Activated naive CD4-positive, alpha-beta T cell treated with anti-CD3 and anti-CD28 coated beads for 36 hours (primary cell): Measurements from ENCODE around the gene AGBL3. TPM values are rescaled to one million over a fixed set of nuclear protein-coding genes. Genes with fewer than 3 reads are reported as not detected.

Experiments
- CTCF ChIA-PET: fragments of 350-600 bp; sonication (Branson Sonifier 250); formaldehyde crosslinking; loops from one replicate; lab custom pipeline; 2021; ENCODE audit warnings: antibody characterized with exemption; lab: Charles Lee
- DNase-seq: peaks from one replicate; pipeline ENCODE4 v3.0.0-alpha.2; 2020
- H3K27ac Mint-ChIP-seq: one replicate; pipeline ENCODE4 v1.8.0; 2021; ENCODE audit warnings: mild to moderate bottlenecking, mixed read lengths
- H3K27me3 Mint-ChIP-seq: one replicate; pipeline ENCODE4 v1.8.0; 2021; ENCODE audit warnings: low read depth, mixed read lengths
- H3K36me3 Mint-ChIP-seq: one replicate; pipeline ENCODE4 v1.8.0; 2021; ENCODE audit warnings: low read depth, mixed read lengths
- H3K4me1 Mint-ChIP-seq: one replicate; pipeline ENCODE4 v1.8.0; 2021; ENCODE audit warnings: low read depth, mixed read lengths
- H3K4me3 Mint-ChIP-seq: one replicate; pipeline ENCODE4 v1.8.0; 2021; ENCODE audit warnings: mild to moderate bottlenecking, moderate library complexity, mixed read lengths
- H3K9me3 Mint-ChIP-seq: one replicate; pipeline ENCODE4 v1.8.0; 2021; ENCODE audit warnings: mixed read lengths
- intact Hi-C: fragments of 100-400 bp; cut with micrococcal nuclease; formaldehyde crosslinking; loops from one replicate; pipeline ENCODE4 v1.15.1; 2023
- total RNA-seq, 2 experiments: library from RNA; stranded (reverse); gene quantifications; one replicate each; pipeline ENCODE4 v1.2.3, GENCODE V29; 2021

Gene AGBL3
- total RNA-seq, 2 experiments from 2014 or later, result 2.6 to 3.6 TPM

- peaks cover 23% of the 10 kb centered on the region for H3K9me3 Mint-ChIP-seq
- H3K36me3 Mint-ChIP-seq, result peaks cover 1% of the 10 kb centered on the region
- no peak overlapping the region for H3K4me3 Mint-ChIP-seq
- H3K27me3 Mint-ChIP-seq, result no peaks in the 10 kb centered on the region
- CTCF ChIA-PET, result no interaction called here
- H3K27ac Mint-ChIP-seq, result no peak overlapping the region
- intact Hi-C loops, result no loop called here
- H3K4me1 Mint-ChIP-seq, result no peaks in the 10 kb centered on the region
- DNase-seq, result no peak
These were observed 96.7 kb downstream of the AGBL3 start for GRCh38 chr7:135083005-135083404.

GRCh38 chr7:135088566-135088965, 102.3 kb downstream of the AGBL3 start:
- Mint-ChIP-seq H3K9me3 (peaks cover 33% of the 10 kb centered on the region), H3K27ac (no peak overlapping the region), H3K4me1 (no peaks in the 10 kb centered on the region), H3K4me3 (no peak overlapping the region), H3K36me3 (peaks cover 9% of the 10 kb centered on the region), H3K27me3 (no peaks in the 10 kb centered on the region)
- no peak for DNase-seq
- CTCF ChIA-PET, result interaction anchor here (0.5 kb wide), 1 partner anchor 97 kb away, joined by 4 read pairs; no protein-coding TSS in a partner anchor
- intact Hi-C loops, result no loop called here

DNA sequence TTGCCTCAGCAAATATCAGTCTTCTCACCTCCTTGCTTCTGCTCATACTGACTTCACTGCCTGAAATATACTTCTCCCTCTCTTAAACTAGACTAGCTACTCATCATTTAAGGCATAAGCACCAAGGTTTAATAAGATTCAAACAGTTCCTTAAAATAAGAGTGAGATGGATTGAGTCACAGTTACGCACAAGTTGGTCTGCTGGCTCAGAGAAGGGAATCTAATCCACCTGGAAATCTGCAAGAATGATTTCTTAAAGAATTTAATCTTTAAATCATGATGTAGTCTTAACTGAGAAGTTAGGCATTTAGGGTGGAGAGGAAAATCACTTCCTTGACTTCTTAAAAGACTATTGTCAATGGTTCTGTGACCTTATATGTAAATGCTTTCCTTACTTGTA, 105.4 kb downstream of the AGBL3 start:
- intact Hi-C loops, result no loop called here
- DNase-seq, result no peak
- CTCF ChIA-PET, result no interaction called here
- no peaks in the 10 kb centered on the region for H3K4me1 Mint-ChIP-seq
- no peak overlapping the region for H3K27ac Mint-ChIP-seq
- no peaks in the 10 kb centered on the region for H3K27me3 Mint-ChIP-seq
- H3K9me3 Mint-ChIP-seq, result peaks cover 17% of the 10 kb centered on the region
- no peak overlapping the region for H3K4me3 Mint-ChIP-seq
- H3K36me3 Mint-ChIP-seq, result peaks cover 12% of the 10 kb centered on the region

DNA sequence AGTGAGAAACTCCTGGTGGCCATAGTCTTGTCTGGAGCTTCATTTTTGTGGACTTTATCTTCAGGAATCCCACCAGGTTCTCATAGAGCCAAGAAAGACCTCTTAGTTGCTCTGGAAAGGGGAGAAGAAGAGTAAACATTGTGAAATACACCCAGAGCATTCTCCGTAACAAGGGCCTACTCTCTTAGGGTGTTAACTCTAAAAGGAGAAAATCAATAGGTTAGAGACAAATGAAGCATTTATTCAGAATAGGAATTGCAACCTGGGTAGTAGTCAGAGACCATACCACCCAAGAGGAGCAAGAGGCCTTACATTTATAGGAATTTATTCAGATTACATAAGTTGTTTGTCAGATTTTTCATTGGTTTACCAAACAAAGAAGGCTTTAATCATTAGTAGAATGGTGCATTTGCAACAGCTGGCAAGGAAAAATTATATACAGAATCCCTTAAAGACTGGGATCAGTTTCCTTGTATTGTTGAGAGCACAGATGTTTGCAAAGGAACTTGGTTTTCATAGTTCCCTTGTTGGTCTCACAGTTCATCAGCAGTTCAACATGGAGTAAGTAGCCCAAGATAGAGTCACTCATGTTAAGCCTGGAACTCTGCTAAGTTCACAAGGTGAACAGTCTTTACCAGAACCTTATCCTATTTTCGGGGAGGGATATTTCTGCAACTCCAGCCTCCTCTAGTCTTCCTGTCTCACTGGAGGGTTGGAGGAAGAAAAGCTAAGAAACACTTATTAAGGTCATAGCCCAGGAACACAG, 108.3 kb downstream of the AGBL3 start:
- intact Hi-C loops, result no loop called here
- H3K27ac Mint-ChIP-seq, result no peak overlapping the region
- CTCF ChIA-PET, result no interaction called here
- DNase-seq, result no peak
- H3K9me3 Mint-ChIP-seq, result no peaks in the 10 kb centered on the region
- peaks cover 8% of the 10 kb centered on the region for H3K36me3 Mint-ChIP-seq
- H3K4me3 Mint-ChIP-seq, result no peak overlapping the region
- no peaks in the 10 kb centered on the region for H3K27me3 Mint-ChIP-seq
- no peaks in the 10 kb centered on the region for H3K4me1 Mint-ChIP-seq

- Mint-ChIP-seq H3K4me1 (no peaks in the 10 kb centered on the region), H3K9me3 (no peaks in the 10 kb centered on the region), H3K36me3 (peaks cover 8% of the 10 kb centered on the region), H3K27me3 (no peaks in the 10 kb centered on the region), H3K4me3 (no peak overlapping the region), H3K27ac (no peak overlapping the region)
- intact Hi-C loops, result no loop called here
- no peak for DNase-seq
- CTCF ChIA-PET, result interaction anchor here (0.7 kb wide), 1 partner anchor 158 kb away, joined by 5 read pairs; no protein-coding TSS in a partner anchor
These were observed 109.1 kb downstream of the AGBL3 start for GRCh38 chr7:135095450-135095849.

DNA sequence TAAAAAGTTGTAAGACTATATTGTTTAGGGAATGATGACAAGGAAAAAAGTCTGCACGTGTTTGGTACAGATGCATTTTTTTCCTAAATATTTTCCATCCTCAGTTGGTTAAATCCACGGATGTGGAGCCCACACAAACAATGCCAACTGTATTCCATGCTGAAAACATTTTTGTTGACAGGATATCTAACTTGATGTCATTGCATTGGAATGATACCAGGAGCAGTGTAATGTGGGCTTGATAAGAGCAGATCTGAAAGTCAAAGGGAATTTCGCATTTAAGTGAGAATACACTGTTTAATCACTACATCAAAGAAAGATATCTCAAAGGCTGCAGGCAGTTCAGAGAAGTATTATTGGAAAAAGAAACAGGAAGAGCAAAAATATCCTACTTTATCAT, 112.1 kb downstream of the AGBL3 start:
- no peaks in the 10 kb centered on the region for H3K4me1 Mint-ChIP-seq
- H3K27ac Mint-ChIP-seq, result no peak overlapping the region
- no peak overlapping the region for H3K4me3 Mint-ChIP-seq
- CTCF ChIA-PET, result no interaction called here
- H3K36me3 Mint-ChIP-seq, result peaks cover 4% of the 10 kb centered on the region
- intact Hi-C loops, result no loop called here
- no peaks in the 10 kb centered on the region for H3K9me3 Mint-ChIP-seq
- H3K27me3 Mint-ChIP-seq, result no peaks in the 10 kb centered on the region
- no peak for DNase-seq

DNA sequence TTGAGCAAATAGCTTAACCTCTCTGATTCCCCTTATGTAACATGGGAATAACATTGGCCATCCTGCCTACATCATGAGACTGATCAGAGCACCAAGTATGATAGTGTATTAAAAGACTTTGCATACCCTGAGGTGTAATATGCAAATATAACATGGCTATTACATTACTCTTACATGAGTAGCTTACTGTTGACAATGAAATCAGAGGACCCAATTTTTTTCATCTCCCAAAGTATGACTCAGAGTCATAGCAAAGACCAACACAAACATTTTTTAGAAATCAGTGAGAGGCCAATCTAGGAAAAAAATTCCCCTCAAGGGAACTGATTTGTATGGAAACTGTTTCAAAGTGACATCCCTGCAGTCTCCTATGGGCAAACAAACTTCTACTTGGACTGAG, 114.5 kb downstream of the AGBL3 start:
- CTCF ChIA-PET, result no interaction called here
- no peak overlapping the region for H3K4me3 Mint-ChIP-seq
- no peaks in the 10 kb centered on the region for H3K4me1 Mint-ChIP-seq
- no peak for DNase-seq
- H3K36me3 Mint-ChIP-seq, result peaks cover 2% of the 10 kb centered on the region
- no peaks in the 10 kb centered on the region for H3K27me3 Mint-ChIP-seq
- intact Hi-C loops, result no loop called here
- H3K27ac Mint-ChIP-seq, result no peak overlapping the region
- H3K9me3 Mint-ChIP-seq, result peaks cover 3% of the 10 kb centered on the region

GRCh38 chr7:135102372-135102771, 116.1 kb downstream of the AGBL3 start:
- peaks cover 2% of the 10 kb centered on the region for H3K36me3 Mint-ChIP-seq

DNA sequence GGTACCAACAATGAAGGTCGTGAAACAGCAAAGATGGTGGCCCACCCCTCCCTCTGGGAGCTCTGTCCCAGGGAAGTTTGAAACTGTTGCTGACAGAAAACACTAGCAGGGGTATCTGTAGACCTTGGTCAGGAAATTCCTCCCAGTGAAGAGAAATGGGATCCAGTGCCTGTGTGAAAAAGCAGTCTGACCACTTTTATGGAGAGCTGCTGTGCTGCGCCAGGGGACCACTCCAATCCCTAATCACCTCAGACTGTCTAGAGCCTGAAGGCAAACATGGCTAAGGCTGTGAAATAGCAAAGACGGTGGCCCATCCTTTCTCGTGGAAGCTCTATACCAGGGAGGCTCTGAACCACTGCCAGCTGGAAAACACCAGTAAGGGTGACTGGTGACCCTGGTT, 123.3 kb downstream of the AGBL3 start:
- no peaks in the 10 kb centered on the region for H3K4me1 Mint-ChIP-seq
- no peak overlapping the region for H3K4me3 Mint-ChIP-seq
- no peak for DNase-seq
- CTCF ChIA-PET, result interaction anchor here (0.6 kb wide), 1 partner anchor 46 kb away, joined by 4 read pairs; no protein-coding TSS in a partner anchor
- H3K27me3 Mint-ChIP-seq, result no peaks in the 10 kb centered on the region
- intact Hi-C loops, result no loop called here
- H3K9me3 Mint-ChIP-seq, result no peaks in the 10 kb centered on the region
- peaks cover 5% of the 10 kb centered on the region for H3K36me3 Mint-ChIP-seq
- H3K27ac Mint-ChIP-seq, result no peak overlapping the region

More at GRCh38 chr7:135102372-135102771, 116.1 kb downstream of the AGBL3 start:
- H3K27me3 Mint-ChIP-seq, result no peaks in the 10 kb centered on the region
- H3K27ac Mint-ChIP-seq, result no peak overlapping the region
- DNase-seq, result no peak
- no peaks in the 10 kb centered on the region for H3K4me1 Mint-ChIP-seq
- CTCF ChIA-PET, result no interaction called here
- H3K9me3 Mint-ChIP-seq, result peaks cover 3% of the 10 kb centered on the region
- intact Hi-C loops, result no loop called here
- H3K4me3 Mint-ChIP-seq, result no peak overlapping the region

DNA sequence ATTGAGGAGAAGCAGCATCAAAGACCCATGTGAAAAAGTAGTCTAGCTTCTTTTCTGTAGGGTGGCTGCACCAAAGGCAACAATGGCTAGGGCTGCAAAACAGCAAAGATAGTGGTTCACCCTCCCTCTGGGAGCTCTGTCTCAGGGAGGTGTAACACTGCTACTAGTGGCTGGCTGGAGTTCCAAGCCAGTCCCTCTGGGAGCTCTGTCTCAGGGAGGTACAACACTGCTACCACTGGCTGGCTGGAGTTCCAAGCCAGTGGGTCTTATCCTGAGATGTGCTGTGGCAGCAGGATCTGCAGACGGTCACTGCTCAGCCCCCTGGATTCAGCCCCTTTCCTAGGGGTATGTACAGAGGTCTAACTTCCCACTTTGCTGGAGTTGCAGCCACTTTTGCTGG, 123.7 kb downstream of the AGBL3 start:
- Mint-ChIP-seq H3K27ac (no peak overlapping the region), H3K36me3 (peaks cover 5% of the 10 kb centered on the region), H3K4me1 (no peaks in the 10 kb centered on the region), H3K27me3 (no peaks in the 10 kb centered on the region), H3K9me3 (no peaks in the 10 kb centered on the region), H3K4me3 (no peak overlapping the region)
- CTCF ChIA-PET, result interaction anchor here (0.6 kb wide), 1 partner anchor 46 kb away, joined by 4 read pairs; no protein-coding TSS in a partner anchor
- DNase-seq, result no peak
- intact Hi-C loops, result no loop called here

- H3K9me3 Mint-ChIP-seq, result no peaks in the 10 kb centered on the region
- no peak overlapping the region for H3K27ac Mint-ChIP-seq
- H3K4me1 Mint-ChIP-seq, result no peaks in the 10 kb centered on the region
- DNase-seq, result no peak
- no peaks in the 10 kb centered on the region for H3K27me3 Mint-ChIP-seq
- CTCF ChIA-PET, result no interaction called here
- peaks cover 5% of the 10 kb centered on the region for H3K36me3 Mint-ChIP-seq
- intact Hi-C loops, result no loop called here
- no peak overlapping the region for H3K4me3 Mint-ChIP-seq
These were observed 125.1 kb downstream of the AGBL3 start for GRCh38 chr7:135111379-135111778.

- no peaks in the 10 kb centered on the region for H3K27me3 Mint-ChIP-seq
- no peak overlapping the region for H3K4me3 Mint-ChIP-seq
- CTCF ChIA-PET, result no interaction called here
- H3K36me3 Mint-ChIP-seq, result peaks cover 9% of the 10 kb centered on the region
- no peaks in the 10 kb centered on the region for H3K4me1 Mint-ChIP-seq
- H3K9me3 Mint-ChIP-seq, result peaks cover 2% of the 10 kb centered on the region
- intact Hi-C loops, result no loop called here
- no peak overlapping the region for H3K27ac Mint-ChIP-seq
- no peak for DNase-seq
These were observed 128.3 kb downstream of the AGBL3 start for GRCh38 chr7:135114622-135115021.

GRCh38 chr7:135117096-135117495, 130.8 kb downstream of the AGBL3 start:
- Mint-ChIP-seq H3K9me3 (peaks cover 6% of the 10 kb centered on the region), H3K4me1 (no peaks in the 10 kb centered on the region), H3K27ac (no peak overlapping the region), H3K27me3 (no peaks in the 10 kb centered on the region), H3K36me3 (peaks cover 18% of the 10 kb centered on the region), H3K4me3 (no peak overlapping the region)
- DNase-seq, result no peak
- intact Hi-C loops, result no loop called here
- CTCF ChIA-PET, result no interaction called here
